Effector memory CD4-positive, alpha-beta T cell (primary cell): ENCODE data around the gene ACAP3.

Source experiments
- DNase-seq, 3 donors: peaks; one replicate each; pipeline ENCODE4 v3.0.0-alpha.2; 2020
- H3K27ac ChIP-seq: 2 replicates; pipeline ENCODE4 v1.7.0; 2013; ENCODE audit warnings: mild to moderate bottlenecking, low read length, moderate library complexity; ENCODE audit not compliant: insufficient read depth, poor library complexity, severe bottlenecking
- H3K27me3 ChIP-seq: replicated peaks from 2 replicates; pipeline ENCODE4 v1.7.0; 2013; ENCODE audit warnings: mild to moderate bottlenecking, low read length; ENCODE audit not compliant: insufficient read depth, control insufficient read depth, poor library complexity, severe bottlenecking
- H3K36me3 ChIP-seq: 2 replicates; pipeline ENCODE4 v1.7.0; 2013; ENCODE audit warnings: mild to moderate bottlenecking, low read length, moderate library complexity; ENCODE audit not compliant: control insufficient read depth, insufficient read depth
- H3K4me1 ChIP-seq: 2 replicates; pipeline ENCODE4 v1.7.0; 2013; ENCODE audit warnings: low read length, mild to moderate bottlenecking; ENCODE audit not compliant: control insufficient read depth, insufficient read depth, poor library complexity, severe bottlenecking
- H3K4me3 ChIP-seq: 2 replicates; pipeline ENCODE4 v1.7.0; 2013; ENCODE audit warnings: low read length, low read depth, mild to moderate bottlenecking; ENCODE audit not compliant: insufficient read depth, poor library complexity, severe bottlenecking
- H3K9me3 ChIP-seq: 2 replicates; pipeline ENCODE4 v1.7.0; 2013; ENCODE audit warnings: mild to moderate bottlenecking, low read length, moderate library complexity; ENCODE audit not compliant: control insufficient read depth

The ACAP3 gene

GRCh38 chr1:1244192-1244811 is 63.4 kb downstream of the ACAP3 start:
- Histone ChIP-seq H3K4me1 (peaks cover 9% of the 10 kb centered on the region), H3K27me3 (peaks cover 13% of the 10 kb centered on the region)
- no peak for DNase-seq

GRCh38 chr1:1243807-1244191 is 63.9 kb downstream of the ACAP3 start:
- no peaks in the 10 kb centered on the region for H3K36me3 ChIP-seq
- peaks cover 9% of the 10 kb centered on the region for H3K4me1 ChIP-seq
- H3K27me3 ChIP-seq, result peaks cover 13% of the 10 kb centered on the region
- no peaks in the 10 kb centered on the region for H3K9me3 ChIP-seq
- DNase-seq, result no peak
- H3K4me3 ChIP-seq, result no peak overlapping the region
- H3K27ac ChIP-seq, result no peak overlapping the region

More at GRCh38 chr1:1244192-1244811, 63.4 kb downstream of the ACAP3 start:
- Histone ChIP-seq H3K36me3 (no peaks in the 10 kb centered on the region), H3K9me3 (no peaks in the 10 kb centered on the region), H3K4me3 (no peak overlapping the region), H3K27ac (no peak overlapping the region)

DNA sequence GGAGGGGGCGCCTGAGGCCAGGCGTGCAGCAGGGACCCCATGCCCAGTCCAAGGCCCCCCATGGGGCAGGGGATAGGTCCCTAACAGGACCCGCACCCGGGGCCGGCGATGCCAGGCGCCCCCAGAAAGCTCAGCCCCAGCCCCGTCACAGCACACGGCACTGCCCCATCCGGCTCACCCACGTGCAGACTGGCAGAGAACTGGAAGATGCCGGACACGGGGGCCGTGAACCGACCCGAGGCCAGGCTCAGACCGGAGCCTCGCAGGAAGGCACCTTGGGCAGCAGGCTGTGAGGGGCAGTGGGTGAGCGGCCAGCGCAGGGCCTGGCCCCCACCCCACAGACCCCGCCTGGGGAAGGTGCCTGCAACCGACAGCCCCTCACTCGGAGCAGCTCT is 64.5 kb downstream of the ACAP3 start:
- H3K27me3 ChIP-seq, result peaks cover 13% of the 10 kb centered on the region
- no peak overlapping the region for H3K4me3 ChIP-seq
- no peak for DNase-seq
- H3K27ac ChIP-seq, result no peak overlapping the region
- no peaks in the 10 kb centered on the region for H3K36me3 ChIP-seq
- H3K4me1 ChIP-seq, result peaks cover 9% of the 10 kb centered on the region
- H3K9me3 ChIP-seq, result no peaks in the 10 kb centered on the region

DNA sequence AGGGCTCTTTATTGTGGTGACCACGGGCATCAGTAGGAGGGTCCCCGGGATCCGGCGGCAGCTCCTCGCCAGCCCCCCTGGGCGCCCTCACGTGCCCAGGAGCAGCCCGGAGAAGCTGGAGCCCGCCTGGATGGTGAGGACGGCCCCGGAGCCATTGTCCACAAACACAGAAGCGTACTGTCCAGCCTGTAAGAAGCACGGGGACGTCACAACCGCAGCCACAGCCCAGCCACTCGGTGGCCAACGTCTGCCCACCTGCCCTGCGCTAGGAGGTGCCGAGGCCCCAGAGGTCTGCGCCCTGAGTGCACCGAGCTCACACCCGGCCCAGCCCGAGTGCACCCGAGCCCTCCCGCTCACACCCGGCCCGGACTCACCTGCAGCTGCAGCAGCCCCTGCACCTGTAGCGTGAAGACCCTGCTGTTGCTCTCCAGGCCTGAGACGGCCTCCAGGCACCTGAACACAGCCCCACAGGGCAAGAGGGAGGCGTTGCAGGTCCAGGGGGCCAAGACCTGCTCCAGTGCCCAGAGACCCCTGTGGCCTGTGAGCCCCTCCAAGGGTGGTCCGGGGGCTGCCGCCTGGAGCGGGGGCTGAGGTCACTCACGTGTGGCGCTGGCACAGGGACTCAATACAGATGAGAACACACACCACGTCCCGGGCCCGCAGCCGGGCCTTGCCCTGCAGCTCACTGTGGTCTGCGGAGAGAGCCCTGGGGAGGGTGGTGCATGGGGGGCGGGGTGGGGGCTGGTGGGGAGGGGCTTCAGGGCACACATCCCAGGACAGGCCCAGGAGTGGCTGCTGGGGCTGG is 65.1 kb downstream of the ACAP3 start:
- Histone ChIP-seq H3K36me3 (no peaks in the 10 kb centered on the region), H3K4me3 (no peak overlapping the region), H3K27ac (no peak overlapping the region), H3K4me1 (peaks cover 9% of the 10 kb centered on the region), H3K9me3 (no peaks in the 10 kb centered on the region), H3K27me3 (peaks cover 13% of the 10 kb centered on the region)
- DNase-seq, result no peak
